GM18526 (cell line): Measurements from ENCODE around the gene F8.

ENCODE experiments used
- POLR2A ChIP-seq: IDR thresholded peaks from 3 replicates; pipeline ENCODE4 v1.6.1; 2011; ENCODE audit not compliant: insufficient read length; ENCODE audit errors: extremely low read depth

Gene F8

GRCh38 chrX:155022585-155022984, at the start of gene F8:
Gene F8 (minus strand): TSS chrX:155022723. CDS start chrX:155022552, 171 bp downstream.
- TF ChIP-seq POLR2A = no peak

- no peak for TF ChIP-seq POLR2A
These were observed 49.3 kb upstream of the F8 start for GRCh38 chrX:155071694-155072280.

GRCh38 chrX:155070975-155071693, 48.6 kb upstream of the F8 start, which contains the start of the genes BRCC3, CMC4 and MTCP1:
Gene BRCC3 (plus strand): TSS chrX:155071508. CDS start chrX:155071528, 20 bp downstream.
Gene CMC4 (minus strand): TSS chrX:155071136. CDS start chrX:155064023, 7,113 bp downstream.
Gene MTCP1 (minus strand): TSS chrX:155071136. CDS start chrX:155066010, 5,126 bp downstream.
- TF ChIP-seq POLR2A = peak; percentile 71

- no peak for TF ChIP-seq POLR2A
These were observed 48.1 kb upstream of the F8 start for GRCh38 chrX:155070663-155070974.

GRCh38 chrX:155070038-155070437, 47.5 kb upstream of the F8 start:
- TF ChIP-seq POLR2A = no peak

- TF ChIP-seq POLR2A = no peak
These were observed 46.9 kb upstream of the F8 start for GRCh38 chrX:155069414-155069813.

- no peak for TF ChIP-seq POLR2A
These were observed 45.6 kb upstream of the F8 start for GRCh38 chrX:155068165-155068564.

- no peak for TF ChIP-seq POLR2A
These were observed 42.7 kb upstream of the F8 start for GRCh38 chrX:155065035-155065734.

- no peak for TF ChIP-seq POLR2A
These were observed 39.2 kb upstream of the F8 start for GRCh38 chrX:155061760-155062159.

GRCh38 chrX:155056877-155057792, 34.6 kb upstream of the F8 start:
- no peak for TF ChIP-seq POLR2A

GRCh38 chrX:155056471-155056870, 33.9 kb upstream of the F8 start:
- TF ChIP-seq POLR2A = no peak

- no peak for TF ChIP-seq POLR2A
These were observed 33.0 kb upstream of the F8 start for GRCh38 chrX:155055494-155055893.

- no peak for TF ChIP-seq POLR2A
These were observed 31.7 kb upstream of the F8 start for GRCh38 chrX:155054255-155054654.

GRCh38 chrX:155053656-155054055, 31.1 kb upstream of the F8 start:
- TF ChIP-seq POLR2A = no peak
